ENCODE results near the gene RGS1.

The RGS1 gene

DNA sequence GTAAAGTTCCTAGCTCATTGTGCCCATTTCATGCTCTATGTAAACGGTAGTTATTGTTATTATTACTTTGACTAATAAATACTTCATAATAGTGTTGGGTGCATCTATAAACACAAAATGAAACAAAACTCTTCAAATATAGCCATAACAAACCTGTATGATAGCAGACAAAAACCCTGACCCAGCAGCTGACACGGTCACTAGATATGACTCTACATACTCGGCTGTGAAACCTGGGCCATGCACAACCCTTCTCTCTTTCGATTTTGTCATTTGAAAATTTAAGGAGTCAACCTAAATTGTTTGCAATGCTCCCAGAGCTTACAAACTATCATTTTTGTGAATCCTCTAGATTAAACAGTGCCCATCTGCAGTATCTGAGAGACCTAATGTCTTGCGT is 52.3 kb downstream of the RGS1 start:
- H3K4me3 ChIP-seq (ENCODE audit: low read depth, low read length), result no peak overlapping the region
- TF ChIP-seq, protein P1, sequence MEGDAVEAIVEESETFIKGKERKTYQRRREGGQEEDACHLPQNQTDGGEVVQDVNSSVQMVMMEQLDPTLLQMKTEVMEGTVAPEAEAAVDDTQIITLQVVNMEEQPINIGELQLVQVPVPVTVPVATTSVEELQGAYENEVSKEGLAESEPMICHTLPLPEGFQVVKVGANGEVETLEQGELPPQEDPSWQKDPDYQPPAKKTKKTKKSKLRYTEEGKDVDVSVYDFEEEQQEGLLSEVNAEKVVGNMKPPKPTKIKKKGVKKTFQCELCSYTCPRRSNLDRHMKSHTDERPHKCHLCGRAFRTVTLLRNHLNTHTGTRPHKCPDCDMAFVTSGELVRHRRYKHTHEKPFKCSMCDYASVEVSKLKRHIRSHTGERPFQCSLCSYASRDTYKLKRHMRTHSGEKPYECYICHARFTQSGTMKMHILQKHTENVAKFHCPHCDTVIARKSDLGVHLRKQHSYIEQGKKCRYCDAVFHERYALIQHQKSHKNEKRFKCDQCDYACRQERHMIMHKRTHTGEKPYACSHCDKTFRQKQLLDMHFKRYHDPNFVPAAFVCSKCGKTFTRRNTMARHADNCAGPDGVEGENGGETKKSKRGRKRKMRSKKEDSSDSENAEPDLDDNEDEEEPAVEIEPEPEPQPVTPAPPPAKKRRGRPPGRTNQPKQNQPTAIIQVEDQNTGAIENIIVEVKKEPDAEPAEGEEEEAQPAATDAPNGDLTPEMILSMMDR (IDR thresholded peaks at IDR 0.05; ENCODE audit: borderline replicate concordance, insufficient read depth, low read depth, low read length), result no peak

DNA sequence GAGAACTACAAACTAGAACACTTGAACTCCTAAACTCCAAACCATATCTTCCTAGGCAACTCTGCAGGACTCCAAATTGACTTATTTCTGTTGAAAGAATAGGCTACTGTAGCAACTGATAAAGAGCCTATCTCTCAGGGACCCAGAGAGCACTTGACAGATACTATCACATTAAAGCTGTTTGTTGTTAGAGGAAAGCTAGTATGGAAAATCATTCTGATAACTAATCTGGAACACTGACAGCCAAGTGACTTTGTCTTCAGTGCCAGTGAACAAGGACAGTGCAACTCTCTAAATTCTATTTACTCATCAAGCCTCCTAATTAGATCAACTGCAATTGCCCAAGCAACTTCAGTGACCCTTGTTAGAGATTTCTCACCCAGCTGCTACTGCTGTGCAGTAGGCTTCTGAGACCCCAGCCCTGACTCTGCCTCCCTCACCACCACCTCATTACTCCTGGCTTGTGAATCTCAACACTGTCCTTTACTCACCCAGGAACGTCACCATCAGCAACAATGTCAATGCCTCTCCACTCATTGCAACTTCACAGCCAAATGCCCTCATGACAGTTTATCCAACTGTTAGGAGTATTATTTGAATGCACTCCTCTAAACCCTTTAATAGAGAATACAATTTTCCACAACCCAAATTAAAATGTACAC is 53.0 kb downstream of the RGS1 start:
- TF ChIP-seq, protein P1 (IDR thresholded peaks at IDR 0.05; ENCODE audit: borderline replicate concordance, insufficient read depth, low read depth, low read length), result no peak
- no peak overlapping the region for H3K4me3 ChIP-seq (ENCODE audit: low read depth, low read length)

DNA sequence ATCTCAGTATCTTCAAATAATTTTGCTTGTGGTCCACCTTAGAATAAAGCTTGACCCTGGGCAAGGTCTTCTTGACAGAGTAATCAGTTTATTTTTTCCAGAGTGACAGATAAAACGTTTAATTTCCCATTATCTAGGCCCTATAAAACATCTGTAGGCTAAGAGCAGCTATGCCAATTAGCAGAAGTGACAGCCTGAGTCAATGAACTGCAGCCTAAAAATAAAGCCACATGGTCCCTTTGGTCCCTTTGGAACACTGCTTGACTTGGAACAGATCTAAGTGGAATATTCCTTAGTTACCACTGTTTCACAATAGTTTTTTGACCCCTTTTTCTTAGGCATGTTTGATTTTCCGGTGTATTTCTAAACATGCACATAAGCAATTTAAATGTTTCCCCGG is 54.0 kb downstream of the RGS1 start:
- TF ChIP-seq, protein P1 (IDR thresholded peaks at IDR 0.05; ENCODE audit: borderline replicate concordance, insufficient read depth, low read depth, low read length), result no peak
- no peak overlapping the region for H3K4me3 ChIP-seq (ENCODE audit: low read depth, low read length)

Data from GM12875 (cell line).